HL-60/S4 (cell line): Measurements from ENCODE around the gene KLF7.

Experiments
- in situ Hi-C: fragments of 300-500 bp; cut with MboI; formaldehyde crosslinking; loops from 2 replicates; pipeline ENCODE4 v1.14.3; 2022; ENCODE audit warnings: low sequenced_read_pairs

Gene KLF7

DNA sequence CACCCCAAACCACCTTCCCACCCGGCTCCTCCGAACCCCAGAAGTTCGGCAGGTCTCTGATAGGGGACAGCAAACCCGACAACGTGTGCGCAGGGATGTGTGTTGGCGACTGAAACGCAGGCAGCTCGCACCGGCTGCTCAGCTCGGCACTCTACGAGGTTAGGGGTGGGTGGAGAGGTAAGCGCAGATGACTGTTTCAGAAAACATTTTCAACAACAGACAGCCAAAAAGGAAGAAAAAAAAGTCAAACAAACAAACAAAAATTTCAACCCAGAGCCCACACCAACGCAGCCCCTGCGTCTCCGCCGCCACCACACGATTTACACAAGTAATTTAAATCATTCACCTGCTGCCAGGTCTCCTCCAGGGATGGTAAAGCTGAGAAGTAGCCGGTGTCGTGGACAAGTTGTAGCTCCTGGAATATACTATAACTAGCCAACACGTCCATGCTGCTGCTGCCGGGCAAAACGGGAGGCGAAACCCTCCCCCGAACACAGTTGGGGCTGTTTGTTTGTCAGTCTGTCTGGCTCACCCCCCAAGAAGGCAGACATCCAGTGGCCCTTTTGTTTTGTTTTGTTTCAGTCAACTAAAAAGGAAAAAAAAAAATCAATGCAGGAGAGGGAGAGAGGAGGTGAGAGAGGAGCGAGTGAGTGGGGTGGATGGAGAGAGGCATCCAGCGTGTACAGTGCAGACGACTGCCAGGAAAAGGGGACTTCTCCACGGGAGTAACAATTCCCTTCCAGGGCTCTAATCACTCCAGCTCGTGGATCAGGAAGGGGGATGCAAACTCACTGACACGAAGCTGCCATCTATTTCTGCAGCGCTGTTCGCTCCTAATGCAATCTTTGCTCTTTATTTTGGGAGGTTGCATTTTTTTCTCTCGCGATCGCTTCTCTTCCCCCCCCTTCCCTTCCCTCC, at the start of gene KLF7:
TSS of gene KLF7 (minus strand) at position 828 of the 918 bp plus-strand sequence. CDS start at position 448, 380 bp downstream.
- in situ Hi-C loops: no loop called here

DNA sequence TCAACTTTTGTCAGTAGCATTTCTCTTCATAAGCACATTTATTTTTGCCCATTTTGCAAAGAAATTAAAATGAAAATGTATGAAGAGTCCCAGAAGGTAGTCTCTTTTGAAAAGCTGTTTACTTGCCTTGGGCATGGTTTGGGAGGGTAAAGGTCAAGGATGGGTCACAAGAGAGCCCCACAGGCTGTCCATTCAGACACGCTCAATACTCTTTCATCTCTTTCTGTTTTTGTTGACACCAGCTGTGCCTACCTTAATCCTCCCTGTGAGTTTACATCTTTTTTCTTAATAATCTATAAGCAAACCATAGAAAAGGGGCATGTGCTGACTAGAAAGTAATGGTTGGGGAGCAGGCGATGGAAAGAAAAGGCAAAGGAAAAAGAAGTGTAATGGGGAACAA, 49.6 kb upstream of the KLF7 start:
- in situ Hi-C loops: no loop called here

DNA sequence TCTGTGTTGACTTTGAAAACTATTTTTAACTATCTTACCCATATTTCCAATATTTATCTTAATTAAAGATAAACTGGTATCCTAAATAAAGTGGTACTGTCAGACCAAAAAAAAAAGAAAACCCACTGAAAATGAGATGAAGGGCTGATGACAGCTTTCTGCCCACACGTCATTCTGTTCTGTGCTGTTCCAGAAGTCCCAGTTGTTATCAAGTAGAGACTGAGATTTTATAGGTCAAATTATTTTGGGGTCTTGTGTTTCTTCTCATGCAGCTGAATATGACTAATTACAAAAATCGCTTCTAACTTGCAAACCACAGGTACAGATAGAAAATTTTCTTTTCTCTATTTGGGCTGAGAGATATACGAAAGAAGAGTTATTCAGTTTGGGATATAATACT, 48.7 kb upstream of the KLF7 start:
- in situ Hi-C loops: no loop called here

DNA sequence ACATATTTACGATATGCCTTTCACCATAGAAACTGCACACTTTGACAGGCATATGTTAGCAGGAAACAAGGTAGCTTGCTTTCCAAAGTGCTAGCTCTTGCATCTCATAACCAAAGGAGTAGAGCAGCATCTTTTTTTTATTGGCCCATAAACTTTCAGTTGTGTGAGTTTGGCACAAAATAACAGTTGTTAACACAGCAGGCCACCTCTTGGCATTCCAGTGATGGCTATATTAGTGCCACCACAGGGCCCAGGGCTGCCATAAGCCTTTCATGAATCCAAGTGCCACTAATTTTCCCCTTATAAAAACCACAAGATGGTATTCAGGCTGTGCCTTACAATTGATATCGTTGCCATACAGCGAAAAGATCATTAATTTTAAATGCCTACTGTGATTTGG, 40.3 kb upstream of the KLF7 start:
- in situ Hi-C loops: no loop called here

DNA sequence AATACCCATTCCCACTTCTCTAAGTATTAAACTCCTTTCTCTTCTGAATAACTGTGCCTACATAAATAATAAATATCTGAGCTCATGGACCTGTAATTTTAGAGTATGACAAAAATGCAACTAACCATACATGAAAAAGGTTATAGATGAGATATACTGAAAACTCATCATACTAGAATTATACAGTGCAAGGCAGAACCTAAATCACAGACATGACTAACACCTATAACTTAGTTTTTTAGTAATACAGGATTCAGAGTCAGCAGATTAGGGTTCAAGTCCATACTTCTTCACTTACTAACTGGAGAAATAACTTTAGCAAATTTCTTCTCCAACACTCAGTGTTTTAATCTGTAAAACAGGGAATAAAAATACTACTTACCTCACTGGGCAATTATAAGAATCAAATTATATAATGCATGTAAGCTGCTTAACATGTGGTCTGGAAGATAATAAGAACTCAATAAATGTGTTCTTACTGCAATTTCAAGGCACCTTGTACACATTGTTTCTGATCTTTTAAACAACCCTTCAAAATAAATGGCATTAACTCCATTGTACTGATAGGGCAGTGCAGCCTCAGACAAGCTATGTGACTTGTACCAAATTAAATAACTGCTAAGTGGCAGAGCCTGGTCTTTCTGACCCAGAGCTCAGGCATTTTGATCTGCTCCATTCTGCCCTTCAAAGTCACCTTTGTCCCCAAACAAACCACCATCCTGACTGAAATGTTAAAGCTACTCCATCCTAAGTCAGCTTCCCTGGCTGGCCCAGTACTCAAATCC, 39.6 kb upstream of the KLF7 start:
- in situ Hi-C loops: no loop called here

DNA sequence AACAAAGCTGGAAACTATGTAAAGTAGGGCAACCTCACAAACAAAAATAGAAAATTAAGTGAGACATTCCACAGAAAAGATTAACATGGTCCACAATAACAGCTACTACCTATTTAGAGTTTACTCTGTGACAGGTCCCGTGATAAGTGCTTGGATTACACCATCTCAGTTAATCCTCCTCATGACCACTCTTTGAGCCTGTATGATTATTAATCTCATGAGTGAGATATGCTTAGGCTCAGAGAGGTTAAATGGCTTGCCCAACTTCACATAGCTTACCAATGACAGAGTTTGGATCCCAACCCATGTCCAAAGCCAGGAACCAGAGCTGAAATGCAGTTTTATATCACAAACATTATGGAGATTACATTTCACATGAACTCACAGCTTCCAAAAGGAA, 37.3 kb upstream of the KLF7 start:
- in situ Hi-C loops: no loop called here

DNA sequence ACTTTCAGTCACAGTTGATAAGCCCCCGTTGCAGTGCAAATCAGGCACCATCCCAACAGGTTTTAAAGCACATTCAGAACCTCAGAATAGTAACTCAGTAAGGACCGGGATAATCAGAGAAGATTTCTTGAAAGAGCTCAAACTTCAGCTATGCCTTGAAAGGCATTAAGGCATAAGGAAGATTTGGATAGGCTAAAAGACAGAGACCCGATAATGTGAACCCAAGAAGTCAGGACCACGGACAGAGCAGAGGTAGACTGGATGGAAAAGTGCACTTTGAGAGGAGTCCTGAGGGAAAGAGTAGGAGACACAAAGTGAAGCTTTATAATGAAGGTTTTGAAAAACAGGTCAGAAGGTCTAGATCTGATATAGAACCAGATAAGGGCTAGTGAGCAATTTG, 36.9 kb upstream of the KLF7 start:
- in situ Hi-C loops: no loop called here

DNA sequence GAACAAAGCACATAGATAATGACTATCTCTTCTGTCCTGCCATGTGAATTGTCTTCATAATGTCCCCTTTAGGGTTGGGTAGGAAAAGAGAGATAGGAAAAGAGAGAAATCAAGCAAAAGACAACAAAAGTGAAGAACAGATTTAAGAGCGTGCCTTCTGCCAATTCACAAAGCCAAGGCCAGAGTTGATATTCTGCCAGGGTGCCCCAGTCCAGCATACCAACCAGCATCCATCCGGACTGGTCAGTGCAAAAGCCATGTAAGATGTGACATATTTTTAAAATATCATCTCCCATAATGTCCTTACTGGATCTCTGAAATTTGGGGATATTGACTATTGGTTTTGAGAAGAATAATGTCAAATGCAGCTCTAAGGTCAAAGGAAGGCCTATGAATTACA, 35.7 kb upstream of the KLF7 start:
- in situ Hi-C loops: no loop called here

DNA sequence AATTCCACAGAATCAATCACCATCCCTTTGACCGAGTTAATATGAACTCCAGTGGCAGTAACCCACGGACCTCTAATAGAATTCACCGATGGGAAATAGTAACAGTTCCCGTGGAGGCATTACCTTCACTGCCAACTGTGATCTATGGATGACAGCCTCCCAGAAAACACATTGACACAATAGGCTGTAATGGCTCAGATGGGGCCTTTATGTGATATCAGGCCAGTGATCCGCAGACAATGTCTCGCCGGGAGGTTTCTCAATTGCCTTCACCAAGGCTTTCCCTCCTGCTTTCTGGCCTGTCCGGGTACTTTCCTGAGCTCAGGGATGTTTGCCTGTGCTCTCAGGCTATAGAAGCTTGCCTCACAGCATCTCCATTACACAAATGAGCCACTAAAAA, 34.4 kb upstream of the KLF7 start:
- in situ Hi-C loops: no loop called here

DNA sequence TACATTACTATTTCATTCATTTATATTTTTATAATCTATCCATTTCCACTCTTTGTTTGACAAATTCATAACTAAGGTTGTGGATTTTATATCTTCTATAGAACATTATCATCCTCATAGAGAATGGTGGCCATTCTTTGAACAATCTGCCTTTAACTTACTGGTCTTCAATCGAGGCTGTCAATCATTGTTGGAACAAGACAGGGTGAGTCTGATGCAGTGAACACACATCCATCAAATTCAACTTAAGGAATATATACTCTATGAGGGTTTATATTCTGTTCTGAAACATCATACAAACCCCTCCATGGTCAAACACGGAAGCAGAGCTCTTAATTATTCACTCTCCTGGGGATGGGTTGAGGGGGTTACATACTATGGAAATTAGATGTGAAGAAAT, 28.3 kb upstream of the KLF7 start:
- in situ Hi-C loops: no loop called here

DNA sequence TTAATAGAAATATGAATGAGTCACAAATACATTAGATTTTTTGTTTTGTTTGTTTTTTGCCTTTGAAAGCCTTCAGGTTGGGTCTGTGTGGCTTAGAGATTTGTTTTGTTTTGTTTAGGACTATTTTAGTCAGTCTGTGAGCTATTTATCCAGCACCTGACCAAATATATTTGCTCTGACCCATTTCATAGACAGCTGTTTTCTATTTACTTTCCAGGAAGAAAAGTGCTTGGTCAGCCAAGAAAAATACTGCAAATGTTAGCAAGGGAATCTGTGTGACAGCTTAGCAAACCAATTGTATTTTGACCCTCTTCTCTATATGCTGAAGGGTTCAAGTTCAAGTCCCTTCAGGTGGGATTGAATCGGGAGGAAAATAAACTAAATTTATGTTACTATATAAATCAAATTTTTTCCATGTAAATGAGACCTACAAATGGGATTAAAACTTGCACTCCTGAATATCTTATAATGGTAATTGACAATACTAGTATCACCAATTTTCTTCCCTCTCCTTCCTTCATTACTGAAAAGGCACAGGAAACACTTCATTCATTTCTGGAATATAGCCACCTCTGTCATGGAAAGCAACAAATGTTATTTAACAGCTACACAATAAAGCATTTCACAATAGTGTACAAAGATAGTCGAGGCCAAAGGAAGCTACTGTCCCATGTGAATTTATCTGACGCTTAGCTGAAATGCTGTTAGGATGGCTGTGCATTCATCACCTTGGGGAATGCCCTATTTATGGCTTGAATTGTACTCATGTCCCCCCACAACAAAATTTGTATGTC, 23.1 kb upstream of the KLF7 start:
- in situ Hi-C loops: no loop called here

DNA sequence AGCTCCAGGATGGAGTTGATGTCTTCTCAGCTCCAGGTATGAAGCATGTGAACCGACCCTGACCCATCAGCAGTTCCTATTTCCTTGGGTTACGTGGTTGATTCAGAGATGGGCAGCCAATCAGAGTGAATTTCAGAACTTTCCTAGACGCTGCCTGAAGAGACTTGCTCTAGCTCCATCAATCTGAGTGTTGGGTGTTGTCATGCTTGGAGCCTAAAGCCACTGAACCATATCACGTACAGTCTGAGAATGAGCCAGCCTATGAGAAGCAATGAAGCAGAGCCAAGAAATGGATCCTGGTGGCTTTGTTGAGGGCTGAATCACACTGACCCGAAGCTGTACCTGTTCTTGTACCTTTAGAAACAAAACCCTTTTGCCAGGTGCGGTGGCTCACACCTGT, 19.6 kb upstream of the KLF7 start:
- in situ Hi-C loops: no loop called here

DNA sequence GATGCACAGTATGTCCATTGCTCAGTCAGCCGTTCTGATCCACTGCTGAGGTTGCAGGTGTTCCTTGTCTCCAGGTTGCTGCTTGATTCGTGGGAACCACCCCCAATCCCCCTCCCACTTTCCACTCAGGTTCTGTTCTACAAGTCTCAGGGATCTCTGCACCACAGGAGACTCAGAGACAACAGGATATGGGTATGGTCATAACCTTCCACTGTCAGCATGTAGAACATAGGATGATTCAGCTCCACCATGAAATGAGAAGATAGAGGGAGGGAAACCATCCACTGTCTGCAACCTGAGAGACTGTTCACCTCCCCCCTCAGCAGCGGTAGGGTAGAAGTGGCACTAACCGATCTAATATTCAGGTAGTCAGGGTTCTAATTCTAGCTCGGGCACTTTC, 19.0 kb upstream of the KLF7 start:
- in situ Hi-C loops: no loop called here

DNA sequence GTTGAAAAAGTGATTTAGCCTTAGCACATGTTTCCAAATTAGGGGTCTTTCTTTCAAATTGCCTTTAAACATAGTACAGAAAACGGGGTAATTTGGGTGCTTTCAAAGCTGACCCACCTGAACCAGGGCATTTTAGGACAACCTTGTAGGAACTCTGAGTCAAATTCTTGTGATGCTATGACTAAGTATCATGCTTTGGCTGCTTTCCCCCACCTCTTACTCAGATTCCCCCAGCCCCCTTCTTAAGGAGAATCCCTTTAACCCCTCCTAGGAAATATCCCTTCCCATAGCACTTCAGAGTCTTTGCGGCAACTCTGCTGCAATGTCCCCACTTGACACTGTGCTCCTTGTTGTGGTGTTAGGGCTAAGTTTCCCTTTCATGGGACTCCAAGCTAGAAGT, 18.6 kb upstream of the KLF7 start:
- in situ Hi-C loops: no loop called here

DNA sequence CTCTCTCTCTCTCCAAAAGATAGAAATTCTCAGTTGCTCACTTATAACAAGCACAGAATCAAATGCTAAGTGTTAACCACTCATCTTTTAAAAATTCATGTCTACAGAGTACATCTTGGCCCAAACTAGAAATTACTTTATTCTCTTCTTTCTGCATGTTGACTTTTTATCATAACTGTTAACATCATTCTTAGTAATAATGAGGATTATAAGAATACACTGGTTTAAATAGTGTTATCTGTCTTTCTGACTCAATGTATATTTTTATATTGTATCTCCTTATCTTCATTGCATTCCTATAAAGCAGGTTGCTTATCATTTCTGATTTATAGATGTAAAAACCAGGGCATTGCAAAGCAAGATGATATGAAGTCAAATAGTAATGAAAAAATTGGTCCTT, 17.8 kb upstream of the KLF7 start:
- in situ Hi-C loops: no loop called here

DNA sequence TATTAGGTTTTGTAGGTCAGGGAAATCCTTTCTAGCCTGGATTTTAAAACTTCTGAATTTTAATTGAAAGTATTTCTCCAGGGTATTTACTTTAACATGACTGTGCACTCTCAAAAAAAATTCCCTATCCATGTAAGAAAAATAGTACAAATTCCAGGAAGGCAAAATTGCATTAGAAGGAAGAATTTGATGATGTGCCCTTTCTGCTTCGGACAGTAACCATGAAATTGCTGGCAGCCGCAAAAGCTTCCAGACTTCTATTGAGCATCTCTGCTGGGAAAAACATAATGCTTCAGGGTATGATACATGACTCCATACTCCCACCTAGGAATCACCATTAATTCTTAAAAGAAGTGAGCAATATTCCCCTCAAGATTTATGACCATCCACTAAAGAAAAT, 17.2 kb upstream of the KLF7 start:
- in situ Hi-C loops: no loop called here

DNA sequence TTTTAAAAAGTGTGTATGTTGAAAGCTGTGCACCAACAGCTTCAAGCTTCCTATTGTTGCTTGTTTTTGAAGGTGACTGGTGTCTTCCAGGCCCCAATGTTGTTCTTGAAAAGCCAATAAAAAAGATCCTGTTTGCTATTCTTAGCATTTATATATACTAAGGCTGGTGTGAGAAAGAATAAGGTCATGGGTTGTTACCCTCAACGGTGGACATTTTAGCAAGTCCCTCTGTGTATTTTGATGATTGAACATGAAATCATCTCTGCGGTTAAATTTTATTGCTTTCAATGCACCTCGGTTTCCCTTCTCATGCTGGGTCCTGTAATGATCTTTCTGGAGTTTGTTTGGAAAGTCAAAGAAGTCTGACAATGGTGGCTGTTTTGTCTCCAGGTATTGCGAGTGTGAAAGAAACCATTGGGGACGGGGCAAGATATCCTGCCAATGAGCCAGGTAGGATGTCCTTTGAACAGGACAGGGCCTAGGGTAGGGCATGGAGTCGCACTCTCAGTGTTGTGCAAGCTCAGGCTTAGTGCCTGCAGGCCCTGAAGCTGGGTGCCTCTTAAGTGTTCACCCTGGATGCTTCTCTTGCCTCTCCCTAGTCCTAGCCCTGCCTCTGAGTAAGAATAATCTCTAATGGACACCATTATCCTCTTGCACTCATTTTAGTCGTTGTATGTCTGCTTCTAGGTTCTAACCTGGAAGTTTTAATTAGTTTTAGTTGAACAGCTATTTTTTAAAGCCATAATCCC, 16.0 kb upstream of the KLF7 start:
- in situ Hi-C loops: no loop called here

DNA sequence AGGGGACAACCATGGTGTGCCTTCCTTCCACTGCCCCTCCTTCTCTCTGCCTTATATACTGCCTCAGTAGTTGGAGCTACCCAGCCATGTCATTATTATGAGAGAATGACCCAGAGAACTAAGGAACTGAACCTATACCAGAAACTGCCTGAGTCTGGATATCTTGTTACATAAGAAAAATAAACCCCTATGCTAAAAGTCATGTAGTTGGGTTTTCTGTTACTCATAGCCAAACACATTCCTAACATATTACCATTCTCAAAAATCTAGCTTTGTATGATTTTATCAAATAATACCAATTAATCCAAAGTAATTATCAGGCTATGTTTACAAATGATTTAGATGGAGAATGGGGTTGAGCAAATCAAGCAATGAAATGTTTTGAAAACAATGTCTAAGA, 15.0 kb upstream of the KLF7 start:
- in situ Hi-C loops: no loop called here

DNA sequence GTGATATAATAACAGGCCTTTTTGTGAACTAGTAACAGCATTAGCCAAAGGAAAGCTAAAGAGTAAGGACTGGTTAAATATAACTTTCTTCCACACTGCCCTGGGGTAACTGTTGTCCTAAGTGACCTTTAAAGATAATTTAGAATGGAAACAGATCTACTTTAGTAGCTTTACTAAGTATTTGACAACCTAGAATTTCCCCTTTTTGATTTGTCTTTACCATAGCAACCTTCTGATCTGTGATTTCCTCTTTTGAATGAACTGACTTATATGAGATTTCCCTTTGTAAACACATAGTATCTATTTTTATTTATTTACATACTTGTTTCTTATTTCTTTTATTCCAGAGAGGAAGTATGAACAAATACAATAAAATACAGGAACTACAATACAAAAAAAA, 10.5 kb upstream of the KLF7 start:
- in situ Hi-C loops: no loop called here

DNA sequence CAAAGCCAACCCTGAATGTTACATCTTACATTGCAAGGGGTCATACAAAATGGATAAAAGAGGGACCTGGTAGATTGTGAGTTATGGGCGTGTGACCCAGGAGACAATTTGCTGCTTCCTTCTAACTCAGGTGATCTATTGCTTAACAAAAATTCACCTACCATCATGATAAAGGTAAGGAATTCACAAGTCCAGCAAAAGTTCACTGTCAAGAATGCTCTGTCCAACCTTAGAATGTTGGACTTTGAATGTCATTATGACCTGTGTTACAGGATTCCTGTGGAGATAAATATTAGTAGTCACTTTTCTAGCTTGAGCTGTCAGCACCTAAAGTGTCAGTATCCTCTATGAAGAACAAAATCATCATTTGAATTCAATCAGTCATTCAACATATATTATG, 7.9 kb upstream of the KLF7 start:
- in situ Hi-C loops: no loop called here
